Activated T-cell treated with anti-CD3 and anti-CD28 coated beads, Interleukin-2, amount 50 U/mL, for 72 hours (primary cell): ENCODE results near the gene SNF8. TPM values are rescaled to one million over a fixed set of nuclear protein-coding genes. Genes with fewer than 3 reads are reported as not detected.

ENCODE experiments used
- ATAC-seq, 2 donors: fragments of 150-1000 bp; cut with Tn5 transposase; replicated peaks in 1 of 2; 2 replicates each; pipeline ENCODE4 v1.10.0; 2021; ENCODE audit warnings: moderate library complexity in 2 of 2, mild to moderate bottlenecking in 1 of 2
- DNase-seq, 2 donors: peaks; one replicate each; pipeline ENCODE4 v3.0.0; 2021 to 2022; ENCODE audit warnings: mixed read lengths in 1 of 2
- H3K27ac Mint-ChIP-seq: one replicate; pipeline ENCODE4 v1.8.0; 2022; ENCODE audit warnings: mild to moderate bottlenecking, moderate library complexity, mixed read lengths
- H3K27me3 Mint-ChIP-seq: one replicate; pipeline ENCODE4 v1.8.0; 2022; ENCODE audit warnings: low read depth, mixed read lengths
- H3K36me3 Mint-ChIP-seq, 2 donors: one replicate each; pipeline ENCODE4 v1.8.0; 2022; ENCODE audit warnings: mixed read lengths in 2 of 2, mild to moderate bottlenecking in 1 of 2; ENCODE audit not compliant: insufficient read depth in 2 of 2
- H3K4me1 Mint-ChIP-seq: one replicate; pipeline ENCODE4 v1.8.0; 2022; ENCODE audit warnings: low read depth, mixed read lengths
- H3K4me3 Mint-ChIP-seq, 2 donors: one replicate each; pipeline ENCODE4 v1.8.0; 2022; ENCODE audit warnings: mild to moderate bottlenecking in 2 of 2, mixed read lengths in 2 of 2, moderate library complexity in 2 of 2
- H3K9me3 Mint-ChIP-seq, 2 donors: one replicate each; pipeline ENCODE4 v1.8.0; 2022; ENCODE audit warnings: mixed read lengths in 2 of 2
- total RNA-seq, 2 donors: library from RNA; stranded (reverse); gene quantifications; one replicate each; pipeline ENCODE4 v1.2.3, GENCODE V29; 2022

Gene SNF8, protein sequence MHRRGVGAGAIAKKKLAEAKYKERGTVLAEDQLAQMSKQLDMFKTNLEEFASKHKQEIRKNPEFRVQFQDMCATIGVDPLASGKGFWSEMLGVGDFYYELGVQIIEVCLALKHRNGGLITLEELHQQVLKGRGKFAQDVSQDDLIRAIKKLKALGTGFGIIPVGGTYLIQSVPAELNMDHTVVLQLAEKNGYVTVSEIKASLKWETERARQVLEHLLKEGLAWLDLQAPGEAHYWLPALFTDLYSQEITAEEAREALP
- total RNA-seq, result 10 to 100 TPM; 54.7 to 54.8 TPM

- Mint-ChIP-seq H3K27ac (peak within 1 kb of the TSS; percentile 98), H3K27me3 (no peaks in the 10 kb centered on the region), H3K36me3 (peaks cover 3 to 8% of the 10 kb centered on the region in 2 donors), H3K4me3 (peak within 1 kb of the TSS; percentile 98 to 100), H3K9me3 (no peaks in the 10 kb centered on the region), H3K4me1 (peaks cover 11% of the 10 kb centered on the region)
- DNase-seq (peak; percentile 94 to 97), ATAC-seq (peak; percentile 96 to 99)
Measured at GRCh38 chr17:48944515-48945260, at the start of gene SNF8. TSS of gene SNF8 (minus strand) at chr17:48944842. CDS start at chr17:48944734, 108 bp downstream.

- DNase-seq (no peak), ATAC-seq (no peak)
- Mint-ChIP-seq H3K27ac (no peak overlapping the region), H3K27me3 (peaks cover 76% of the 10 kb centered on the region), H3K36me3 (peaks cover 1 to 2% of the 10 kb centered on the region in 2 donors), H3K9me3 (no peaks in the 10 kb centered on the region), H3K4me3 (no peak overlapping the region), H3K4me1 (peaks cover 32% of the 10 kb centered on the region)
Measured at GRCh38 chr17:48993951-48994350, 49.3 kb upstream of the SNF8 start.

DNA sequence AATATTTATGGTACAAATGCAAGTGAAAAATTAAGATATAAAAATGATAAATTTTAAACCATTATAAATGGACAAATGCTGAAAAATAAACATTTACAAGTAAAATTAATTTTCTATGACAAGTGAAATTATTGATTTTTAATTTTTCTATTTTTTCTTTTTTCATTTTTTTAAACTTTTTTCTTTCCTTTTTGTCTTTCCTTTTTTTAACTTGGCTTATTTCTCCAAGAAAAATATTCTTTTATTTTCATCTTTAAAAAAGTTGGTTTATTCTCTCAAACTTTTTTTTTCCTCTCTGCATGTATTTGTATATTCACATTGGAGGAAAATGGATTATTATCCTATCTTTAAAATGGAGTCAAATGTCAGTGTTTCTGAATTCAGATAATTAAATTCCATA, 48.7 kb upstream of the SNF8 start:
- DNase-seq (no peak), ATAC-seq (no peak)
- no peak overlapping the region for H3K27ac Mint-ChIP-seq
- H3K4me3 Mint-ChIP-seq, result no peak overlapping the region
- H3K36me3 Mint-ChIP-seq, result peaks cover 1 to 2% of the 10 kb centered on the region in 2 donors
- peaks cover 26% of the 10 kb centered on the region for H3K4me1 Mint-ChIP-seq
- peaks cover 69% of the 10 kb centered on the region for H3K27me3 Mint-ChIP-seq
- no peaks in the 10 kb centered on the region for H3K9me3 Mint-ChIP-seq

GRCh38 chr17:48992444-48992843, 47.8 kb upstream of the SNF8 start:
- Mint-ChIP-seq H3K4me3 (no peak overlapping the region), H3K36me3 (peaks cover 0 to 2% of the 10 kb centered on the region in 2 donors), H3K4me1 (peaks cover 20% of the 10 kb centered on the region), H3K27me3 (peaks cover 62% of the 10 kb centered on the region), H3K27ac (no peak overlapping the region), H3K9me3 (no peaks in the 10 kb centered on the region)
- DNase-seq, result no peak
- ATAC-seq, result no peak

DNA sequence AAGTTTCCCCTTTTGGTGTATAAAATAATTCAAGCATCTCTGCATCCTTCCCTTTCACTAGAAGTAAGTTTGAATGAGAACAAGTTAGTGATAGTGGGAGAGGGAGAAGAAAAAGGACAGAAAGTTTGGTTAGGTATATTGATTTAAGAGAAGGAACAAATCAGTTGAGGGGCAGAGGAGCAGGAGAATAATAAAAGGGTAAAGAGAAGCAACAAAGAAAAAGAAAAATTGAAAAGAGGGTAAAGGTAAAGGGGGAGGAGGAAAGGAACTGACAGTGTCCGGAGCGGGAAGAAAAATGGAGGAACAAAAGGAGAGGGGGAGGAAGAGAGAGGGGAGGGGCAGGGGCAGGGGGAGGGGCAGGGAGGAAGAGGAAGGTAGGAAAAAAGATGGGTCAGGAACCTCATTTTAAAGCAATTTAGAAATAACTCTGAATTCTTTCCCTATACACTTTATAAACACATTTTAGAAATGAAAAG, 46.3 kb upstream of the SNF8 start:
- ATAC-seq (no peak), DNase-seq (no peak)
- H3K9me3 Mint-ChIP-seq, result no peaks in the 10 kb centered on the region
- H3K4me3 Mint-ChIP-seq, result no peak overlapping the region
- peaks cover 53% of the 10 kb centered on the region for H3K27me3 Mint-ChIP-seq
- no peak overlapping the region for H3K27ac Mint-ChIP-seq
- H3K36me3 Mint-ChIP-seq, result no peaks in the 10 kb centered on the region
- H3K4me1 Mint-ChIP-seq, result peaks cover 7% of the 10 kb centered on the region

- Mint-ChIP-seq H3K4me1 (no peaks in the 10 kb centered on the region), H3K9me3 (no peaks in the 10 kb centered on the region), H3K36me3 (no peaks in the 10 kb centered on the region), H3K4me3 (no peak overlapping the region), H3K27me3 (peaks cover 39% of the 10 kb centered on the region), H3K27ac (no peak overlapping the region)
- no peak for ATAC-seq
- DNase-seq, result no peak
Measured at GRCh38 chr17:48989100-48989499, 44.5 kb upstream of the SNF8 start.

DNA sequence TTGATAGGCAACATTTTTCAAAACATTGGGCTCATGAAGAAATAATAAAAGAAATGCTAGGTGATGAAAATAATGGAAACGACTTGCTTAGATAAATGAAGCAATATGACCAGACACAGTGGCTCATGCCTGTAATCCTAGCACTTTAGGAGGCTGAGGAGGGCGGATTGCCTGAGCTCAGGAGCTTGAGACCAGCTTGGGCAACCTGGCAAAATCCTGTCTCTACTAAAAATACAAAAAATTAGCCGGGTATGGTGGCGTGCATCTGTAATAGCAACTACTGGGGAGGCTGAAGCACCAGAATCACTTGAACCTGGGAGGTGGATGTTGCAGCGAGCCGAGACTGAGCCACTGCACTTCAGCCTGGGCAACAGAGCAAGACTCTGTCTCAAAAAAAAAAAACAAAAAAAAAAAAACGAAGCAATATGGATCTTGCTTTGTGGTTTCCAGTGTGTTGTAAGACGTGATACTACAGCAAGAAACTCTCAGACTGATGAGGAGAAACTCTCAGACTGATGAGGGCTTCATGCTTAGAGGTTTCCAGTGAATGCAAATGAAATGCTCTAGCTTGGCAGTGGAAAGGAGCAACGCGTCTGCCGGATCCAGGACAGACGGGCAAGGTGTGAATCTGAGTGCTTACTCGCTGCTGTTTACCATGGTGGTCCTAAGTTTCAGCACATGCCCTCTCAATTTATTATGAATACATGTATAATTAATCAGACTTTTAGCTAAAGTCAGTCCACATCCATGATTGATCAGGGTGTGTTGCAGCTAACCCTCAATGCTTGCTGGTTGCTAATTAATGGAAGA, 41.0 kb upstream of the SNF8 start:
- Mint-ChIP-seq H3K36me3 (no peaks in the 10 kb centered on the region), H3K27ac (no peak overlapping the region), H3K27me3 (peaks cover 9% of the 10 kb centered on the region), H3K4me1 (no peaks in the 10 kb centered on the region), H3K9me3 (peaks cover 0 to 3% of the 10 kb centered on the region in 2 donors), H3K4me3 (no peak overlapping the region)
- no peak for DNase-seq
- no peak for ATAC-seq

GRCh38 chr17:48981927-48982539, 37.4 kb upstream of the SNF8 start:
- peaks cover 0 to 3% of the 10 kb centered on the region in 2 donors for H3K9me3 Mint-ChIP-seq

GRCh38 chr17:48973806-48974205, 29.2 kb upstream of the SNF8 start:
- Mint-ChIP-seq H3K27ac (no peak overlapping the region), H3K27me3 (peaks cover 34% of the 10 kb centered on the region), H3K9me3 (no peaks in the 10 kb centered on the region), H3K4me1 (peaks cover 8% of the 10 kb centered on the region), H3K4me3 (no peak overlapping the region), H3K36me3 (no peaks in the 10 kb centered on the region)
- ATAC-seq (no peak), DNase-seq (no peak)

More at GRCh38 chr17:48981927-48982539, 37.4 kb upstream of the SNF8 start:
- Mint-ChIP-seq H3K27me3 (peaks cover 2% of the 10 kb centered on the region), H3K27ac (no peak overlapping the region), H3K36me3 (no peaks in the 10 kb centered on the region), H3K4me3 (no peak overlapping the region), H3K4me1 (no peaks in the 10 kb centered on the region)
- no peak for ATAC-seq
- no peak for DNase-seq

DNA sequence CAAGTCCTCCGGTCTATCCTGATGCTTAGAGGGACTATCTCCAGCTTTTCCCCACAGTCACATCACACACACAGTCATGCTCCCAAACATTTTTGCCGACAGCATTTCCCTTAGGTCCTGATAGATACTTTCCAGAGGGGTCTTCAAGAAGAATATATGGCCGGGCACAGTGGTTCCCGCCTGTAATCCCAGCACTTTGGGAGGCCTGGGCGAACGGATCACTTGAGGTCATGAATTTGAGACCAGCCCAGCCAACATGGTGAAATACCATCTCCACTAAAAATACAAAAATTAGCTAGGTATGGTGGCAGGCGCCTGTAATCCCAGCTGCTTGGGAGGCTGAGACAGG, 28.1 kb upstream of the SNF8 start:
- H3K4me3 Mint-ChIP-seq, result no peak overlapping the region
- peaks cover 8% of the 10 kb centered on the region for H3K4me1 Mint-ChIP-seq
- H3K36me3 Mint-ChIP-seq, result no peaks in the 10 kb centered on the region
- H3K27me3 Mint-ChIP-seq, result peaks cover 41% of the 10 kb centered on the region
- no peaks in the 10 kb centered on the region for H3K9me3 Mint-ChIP-seq
- no peak overlapping the region for H3K27ac Mint-ChIP-seq
- ATAC-seq, result no peak
- no peak for DNase-seq

DNA sequence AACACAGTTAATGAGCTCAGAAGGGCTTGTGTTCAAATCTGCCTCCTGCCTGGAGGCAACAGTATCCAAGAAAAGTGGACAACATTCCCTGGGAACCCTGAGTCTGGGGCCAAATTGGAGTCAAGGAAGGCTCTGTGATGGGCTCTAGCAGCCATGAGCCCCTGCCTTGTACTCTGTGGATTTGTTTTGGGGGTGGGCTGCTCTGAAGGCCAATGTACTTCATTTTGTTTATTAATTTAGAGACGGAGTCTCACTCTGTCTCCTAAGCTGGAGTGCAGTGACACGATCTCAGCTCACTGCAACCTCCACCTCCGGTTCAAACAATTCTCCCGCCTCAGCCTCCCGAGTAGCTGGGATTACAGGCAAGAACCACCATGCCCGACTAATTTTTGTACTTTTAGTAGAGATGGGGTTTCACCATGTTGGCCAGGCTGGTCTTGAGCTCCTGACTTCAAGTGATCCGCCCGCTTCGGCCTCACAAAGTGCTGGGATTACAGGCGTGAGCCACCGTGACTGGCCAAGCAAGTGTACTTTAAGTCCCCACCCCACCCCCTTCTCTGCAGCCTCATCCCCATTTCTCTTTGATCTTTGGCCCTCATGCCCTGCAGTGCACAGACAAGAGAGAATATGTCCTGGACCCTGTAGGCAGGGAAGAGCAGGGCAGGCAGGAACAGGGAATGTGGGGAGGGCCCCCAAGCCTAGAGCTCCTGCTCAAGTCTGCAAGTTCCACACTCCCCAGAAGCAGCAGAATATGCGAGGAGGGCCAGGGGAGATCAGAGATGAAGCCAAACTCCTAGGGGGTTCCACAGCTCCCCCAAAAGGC, 26.4 kb upstream of the SNF8 start:
- Mint-ChIP-seq H3K27ac (no peak overlapping the region), H3K36me3 (no peaks in the 10 kb centered on the region), H3K9me3 (no peaks in the 10 kb centered on the region), H3K4me3 (no peak overlapping the region), H3K27me3 (peaks cover 41% of the 10 kb centered on the region), H3K4me1 (peaks cover 8% of the 10 kb centered on the region)
- DNase-seq (no peak), ATAC-seq (no peak)

DNA sequence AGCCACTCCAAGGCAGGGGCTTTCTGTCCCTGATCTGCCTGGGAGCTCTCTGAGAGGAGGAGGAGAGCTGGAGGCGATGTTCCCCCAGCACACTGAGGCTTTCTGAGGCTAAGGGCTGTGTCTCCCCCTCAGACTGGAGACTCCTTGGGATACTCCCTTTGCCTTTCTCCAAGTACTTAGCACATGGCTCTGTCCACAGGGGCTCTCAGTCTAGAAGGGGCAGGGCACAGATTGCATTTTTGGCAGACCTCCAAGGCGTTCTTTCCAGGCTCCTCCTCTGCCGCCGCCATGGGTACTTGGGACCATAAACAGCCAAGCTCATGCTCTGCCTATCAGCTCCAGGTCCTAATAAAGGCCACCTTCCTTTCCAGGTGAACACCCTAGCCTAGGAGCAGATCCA, 25.6 kb upstream of the SNF8 start:
- ATAC-seq (no peak), DNase-seq (no peak)
- H3K36me3 Mint-ChIP-seq, result no peaks in the 10 kb centered on the region
- H3K27me3 Mint-ChIP-seq, result peaks cover 46% of the 10 kb centered on the region
- H3K4me3 Mint-ChIP-seq, result no peak overlapping the region
- peaks cover 8% of the 10 kb centered on the region for H3K4me1 Mint-ChIP-seq
- no peak overlapping the region for H3K27ac Mint-ChIP-seq
- no peaks in the 10 kb centered on the region for H3K9me3 Mint-ChIP-seq
